ENCODE data around the gene RAB43. TPM values are rescaled to one million over a fixed set of nuclear protein-coding genes. Genes with fewer than 3 reads are reported as not detected.
A peak's percentile ranks its signal among the peaks of the same experiment; 100 is the strongest.
"Not testable (repeated sequence)": the region's sequence is repeated elsewhere in the genome, so short reads cannot be mapped to it uniquely, and the experiment has no call there.

RAB43 gene
- total RNA-seq, 1 donor from 2014 or later, result 23.8 TPM

GRCh38 chr3:129161860-129162271, 40.3 kb upstream of the RAB43 start:
- peaks cover 6% of the 10 kb centered on the region for H3K36me3 Mint-ChIP-seq (ENCODE audit: insufficient read depth)
- peaks cover 16% of the 10 kb centered on the region for H3K4me1 Mint-ChIP-seq (ENCODE audit: low read depth)
- no peaks in the 10 kb centered on the region for H3K9me3 Mint-ChIP-seq (ENCODE audit: low read depth)
- H3K27me3 Mint-ChIP-seq, result no peaks in the 10 kb centered on the region
- DNase-seq (ENCODE audit: low spot score, unreplicated experiment), result no peak
- H3K4me3 Mint-ChIP-seq (ENCODE audit: low read depth), result peak overlapping the region; percentile 93
- H3K27ac Mint-ChIP-seq, result peak overlapping the region; percentile 100
- TF ChIP-seq CTCF (IDR thresholded peaks at IDR 0.05; ENCODE audit: unreplicated experiment), result no peak

GRCh38 chr3:129160891-129161859, 39.6 kb upstream of the RAB43 start, which contains the start of gene ISY1:
TSS of gene ISY1 (minus strand) at chr3:129161063. CDS start at chr3:129160975, 88 bp downstream.
- Mint-ChIP-seq H3K9me3 (ENCODE audit: low read depth) (no peaks in the 10 kb centered on the region), H3K27ac (peak within 1 kb of the TSS; percentile 100), H3K27me3 (no peaks in the 10 kb centered on the region), H3K4me1 (ENCODE audit: low read depth) (peaks cover 16% of the 10 kb centered on the region), H3K4me3 (ENCODE audit: low read depth) (peak within 1 kb of the TSS; percentile 93), H3K36me3 (ENCODE audit: insufficient read depth) (peaks cover 6% of the 10 kb centered on the region)
- peak; percentile 65 for DNase-seq (ENCODE audit: low spot score, unreplicated experiment)
- peak; percentile 88 for TF ChIP-seq CTCF (IDR thresholded peaks at IDR 0.05; ENCODE audit: unreplicated experiment)

GRCh38 chr3:129144786-129145185, 23.2 kb upstream of the RAB43 start:
- H3K27ac Mint-ChIP-seq, result no peak overlapping the region
- no peak for DNase-seq (ENCODE audit: low spot score, unreplicated experiment)
- no peak overlapping the region for H3K4me3 Mint-ChIP-seq (ENCODE audit: low read depth)
- TF ChIP-seq CTCF (IDR thresholded peaks at IDR 0.05; ENCODE audit: unreplicated experiment), result no peak
- H3K36me3 Mint-ChIP-seq (ENCODE audit: insufficient read depth), result peaks cover 1% of the 10 kb centered on the region
- H3K4me1 Mint-ChIP-seq (ENCODE audit: low read depth), result no peaks in the 10 kb centered on the region
- H3K9me3 Mint-ChIP-seq (ENCODE audit: low read depth), result no peaks in the 10 kb centered on the region
- H3K27me3 Mint-ChIP-seq, result no peaks in the 10 kb centered on the region

- H3K4me1 Mint-ChIP-seq (ENCODE audit: low read depth); DNase-seq (ENCODE audit: low spot score, unreplicated experiment); H3K4me3 Mint-ChIP-seq (ENCODE audit: low read depth); H3K9me3 Mint-ChIP-seq (ENCODE audit: low read depth); H3K36me3 Mint-ChIP-seq (ENCODE audit: insufficient read depth); H3K27ac Mint-ChIP-seq; H3K27me3 Mint-ChIP-seq: not testable (repeated sequence)
Observed at GRCh38 chr3:129141011-129141410, 19.4 kb upstream of the RAB43 start.

- H3K4me1 Mint-ChIP-seq (ENCODE audit: low read depth), result no peaks in the 10 kb centered on the region
- no peak for DNase-seq (ENCODE audit: low spot score, unreplicated experiment)
- TF ChIP-seq CTCF (IDR thresholded peaks at IDR 0.05; ENCODE audit: unreplicated experiment), result no peak
- H3K27me3 Mint-ChIP-seq, result no peaks in the 10 kb centered on the region
- H3K4me3 Mint-ChIP-seq (ENCODE audit: low read depth), result no peak overlapping the region
- peaks cover 1% of the 10 kb centered on the region for H3K36me3 Mint-ChIP-seq (ENCODE audit: insufficient read depth)
- H3K27ac Mint-ChIP-seq, result no peak overlapping the region
- H3K9me3 Mint-ChIP-seq (ENCODE audit: low read depth), result no peaks in the 10 kb centered on the region
Observed at GRCh38 chr3:129139911-129140310, 18.3 kb upstream of the RAB43 start.

- not testable (repeated sequence) for H3K4me3 Mint-ChIP-seq (ENCODE audit: low read depth); DNase-seq (ENCODE audit: low spot score, unreplicated experiment); H3K27ac Mint-ChIP-seq; H3K27me3 Mint-ChIP-seq; H3K4me1 Mint-ChIP-seq (ENCODE audit: low read depth); H3K9me3 Mint-ChIP-seq (ENCODE audit: low read depth); H3K36me3 Mint-ChIP-seq (ENCODE audit: insufficient read depth)
Observed at GRCh38 chr3:129136275-129136674, 14.7 kb upstream of the RAB43 start.

Data from progenitor cell of endocrine pancreas (in vitro differentiated cells).